GM19468 (cell line): ENCODE data around the gene PHKA2.
"Not testable (repeated sequence)": the region's sequence is repeated elsewhere in the genome, so short reads cannot be mapped to it uniquely, and the experiment has no call there.

Source experiments
- ATAC-seq: cut with Tn5 transposase; IDR thresholded peaks from one replicate; pipeline ENCODE4 v1.9.1; 2021; ENCODE audit warnings: mild to moderate bottlenecking, moderate library complexity, moderate number of reproducible peaks; ENCODE audit not compliant: unreplicated experiment; ENCODE audit errors: extremely low read depth

PHKA2 gene

DNA sequence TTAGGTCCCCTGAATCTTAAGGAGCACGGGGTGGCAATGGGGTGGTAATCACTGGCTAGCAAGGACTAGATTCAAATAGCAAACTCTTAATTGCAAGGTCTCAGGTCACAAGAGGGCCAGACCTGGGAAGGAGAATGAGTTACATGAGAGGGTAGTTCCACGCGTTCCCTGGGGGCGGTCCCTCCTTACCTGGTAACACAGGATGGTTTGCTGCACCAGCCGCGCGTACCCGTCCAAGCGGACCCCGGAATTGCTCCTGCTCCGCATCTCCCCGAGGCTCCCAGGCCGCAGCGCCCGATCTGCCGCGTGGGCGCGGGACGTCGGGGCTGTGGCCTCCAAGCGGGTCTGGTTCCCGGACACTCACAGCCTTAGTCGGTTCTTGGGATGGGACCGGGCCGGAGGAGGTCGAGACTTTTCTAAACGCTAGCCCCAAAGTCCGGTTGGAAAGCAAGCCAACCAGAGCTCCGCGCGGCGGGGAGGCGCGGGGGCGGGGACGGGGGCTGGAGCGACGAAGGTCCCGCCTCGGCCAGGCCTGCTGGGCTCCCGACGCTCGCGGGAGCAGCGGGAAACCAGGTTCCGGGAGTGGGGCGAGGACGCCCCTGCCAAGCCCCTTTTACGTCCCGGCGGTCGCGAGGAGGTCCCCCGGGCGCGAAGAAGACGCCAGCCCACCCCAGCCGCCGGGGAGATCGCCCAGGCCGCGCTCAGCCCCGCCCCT is at the start of gene PHKA2:
Gene PHKA2, minus strand, starts transcription at position 449 of the 715 bp plus-strand sequence. Its CDS starts 182 bp downstream, at position 267.
- peak; percentile 10 for ATAC-seq

DNA sequence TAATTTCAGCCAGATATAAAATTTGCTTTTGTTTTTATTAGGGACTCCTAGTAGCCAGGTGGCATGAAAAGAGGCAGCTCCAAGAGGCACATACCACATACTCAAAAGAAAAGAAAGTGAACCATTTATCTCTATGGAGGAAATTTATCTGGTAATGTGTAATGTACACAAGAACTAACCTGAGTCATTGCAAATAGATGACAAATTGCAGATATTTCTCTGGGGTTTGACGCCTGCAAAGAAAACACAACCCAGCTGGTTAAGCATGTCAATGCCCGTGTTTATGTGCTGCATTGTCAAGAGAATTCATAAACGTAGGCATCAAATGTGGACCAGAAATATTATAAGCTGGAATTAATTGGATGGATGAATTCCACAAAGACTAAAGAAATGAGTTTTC is 46.9 kb upstream of the PHKA2 start:
- ATAC-seq: no peak

DNA sequence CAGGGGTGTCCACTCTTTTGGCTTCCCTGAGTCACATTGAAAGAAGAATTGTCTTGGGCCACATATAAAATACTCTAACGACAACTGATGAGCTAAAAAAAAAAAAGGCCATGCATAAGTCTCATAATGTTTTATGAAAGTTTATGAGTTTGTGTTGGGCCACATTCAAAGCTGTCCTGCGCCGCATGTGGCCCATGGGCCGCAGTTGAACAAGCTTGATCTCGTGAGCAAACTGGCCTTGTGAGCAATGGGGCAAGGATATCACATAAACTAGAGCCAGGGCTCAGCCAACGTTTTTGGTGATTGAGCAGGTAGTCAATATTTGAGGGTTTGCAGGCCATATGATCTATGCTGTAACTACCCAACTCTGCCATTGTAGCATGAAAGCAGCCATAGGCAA is 44.6 kb upstream of the PHKA2 start:
- no peak for ATAC-seq

GRCh38 chrX:19024366-19024765 is 40.5 kb upstream of the PHKA2 start:
- no peak for ATAC-seq

DNA sequence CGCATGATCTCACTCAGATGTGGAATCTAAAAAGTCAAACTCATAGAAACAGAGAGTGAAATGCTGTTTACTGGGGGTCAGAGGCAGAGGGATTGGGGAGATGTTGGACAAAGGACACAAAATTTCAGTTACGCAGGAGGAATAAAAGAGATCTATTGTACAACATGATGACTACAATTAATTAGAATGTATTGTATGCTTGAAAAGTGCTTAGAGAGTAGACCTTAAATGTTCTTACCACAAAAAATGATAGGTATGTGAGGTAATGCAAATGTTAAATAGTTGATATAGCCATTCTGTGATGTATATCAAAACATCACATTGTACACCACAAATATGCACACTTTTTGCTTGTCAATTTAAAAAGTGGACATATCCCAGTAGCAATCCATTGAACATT is 36.1 kb upstream of the PHKA2 start:
- ATAC-seq: no peak

DNA sequence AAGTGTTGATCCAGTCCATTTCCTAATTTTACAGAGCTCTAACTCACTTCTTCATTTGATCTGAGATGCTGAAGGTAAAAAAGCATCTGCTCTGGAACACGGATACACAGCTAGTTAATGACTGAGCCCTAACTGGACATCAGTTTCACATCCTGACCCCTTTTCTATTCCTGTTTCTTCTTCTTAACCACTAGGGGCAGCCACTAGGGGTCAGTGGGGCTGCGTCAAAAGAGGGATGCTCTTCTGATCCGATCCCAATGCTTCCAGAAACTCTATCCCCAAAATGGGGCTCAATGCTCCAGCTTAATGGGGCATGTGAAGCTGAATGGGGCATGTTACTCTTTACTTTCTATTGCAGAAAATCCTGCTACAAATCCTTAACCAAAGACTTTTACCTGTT is 33.4 kb upstream of the PHKA2 start:
- ATAC-seq: no peak

GRCh38 chrX:19016614-19017013 is 32.7 kb upstream of the PHKA2 start:
- ATAC-seq: not testable (repeated sequence)

- no peak for ATAC-seq
Observed at GRCh38 chrX:19007868-19008267, 24.0 kb upstream of the PHKA2 start.

- no peak for ATAC-seq
Observed at GRCh38 chrX:19007011-19007410, 23.1 kb upstream of the PHKA2 start.

GRCh38 chrX:19005909-19006308 is 22.0 kb upstream of the PHKA2 start:
- no peak for ATAC-seq

DNA sequence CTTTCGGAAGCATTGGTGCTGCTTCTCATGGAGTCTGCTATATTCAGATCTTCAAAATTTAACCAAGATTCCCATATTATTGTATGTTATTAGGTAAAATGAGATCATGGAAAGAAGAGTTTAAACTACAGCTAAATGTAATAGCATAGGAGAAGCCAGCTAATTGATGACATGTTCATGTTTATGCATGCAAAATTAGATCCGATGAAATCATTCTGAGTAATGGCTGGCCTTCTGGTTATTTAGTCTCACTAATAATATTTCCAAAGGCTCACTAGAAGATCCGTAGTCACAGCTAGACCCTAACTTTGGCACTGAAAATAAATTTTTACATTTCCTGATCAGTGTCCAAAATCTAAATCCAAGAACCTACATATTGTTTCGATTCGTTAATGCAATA is 19.8 kb upstream of the PHKA2 start:
- ATAC-seq: no peak

- ATAC-seq: no peak
Observed at GRCh38 chrX:18998653-18999052, 14.7 kb upstream of the PHKA2 start.

- ATAC-seq: no peak
Observed at GRCh38 chrX:18997916-18998315, 14.0 kb upstream of the PHKA2 start.

DNA sequence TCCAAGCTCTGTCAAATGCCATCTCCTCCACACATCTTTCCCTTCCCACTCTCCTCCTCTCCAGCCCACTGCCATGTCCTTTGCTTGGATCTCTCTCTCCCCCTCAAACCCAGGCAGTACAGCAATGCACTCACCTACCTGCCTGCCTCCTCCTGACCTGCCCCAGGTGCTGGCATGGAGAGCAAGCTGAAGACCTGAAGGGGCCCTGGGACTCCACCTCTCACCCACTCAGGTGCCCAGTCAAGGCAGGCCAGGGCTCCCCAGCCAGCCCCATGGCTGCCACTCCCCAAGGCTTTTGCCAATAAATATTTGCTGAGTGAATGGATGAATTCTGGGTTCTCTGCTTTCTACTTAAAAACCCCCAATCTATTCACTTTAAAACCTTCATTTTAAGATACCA is 12.6 kb upstream of the PHKA2 start:
- ATAC-seq: no peak

DNA sequence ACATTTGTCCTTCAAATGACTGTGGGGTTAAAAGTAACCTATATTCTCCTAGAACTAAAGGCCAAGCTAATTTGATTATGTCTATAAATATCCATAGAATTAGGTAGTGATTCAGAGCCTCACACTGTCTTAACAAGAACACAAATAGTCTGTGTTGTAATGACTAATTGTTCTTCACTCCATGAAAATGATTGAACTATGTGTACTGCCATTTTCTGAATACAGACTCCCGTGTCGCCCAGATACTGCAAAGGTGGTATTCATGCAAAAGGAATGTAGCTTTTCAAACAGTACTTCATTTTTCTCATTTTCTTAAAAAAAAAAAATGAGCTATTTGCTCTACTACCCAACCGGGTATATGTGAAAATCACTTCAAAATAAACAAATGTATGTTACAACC is 11.3 kb upstream of the PHKA2 start:
- no peak for ATAC-seq

DNA sequence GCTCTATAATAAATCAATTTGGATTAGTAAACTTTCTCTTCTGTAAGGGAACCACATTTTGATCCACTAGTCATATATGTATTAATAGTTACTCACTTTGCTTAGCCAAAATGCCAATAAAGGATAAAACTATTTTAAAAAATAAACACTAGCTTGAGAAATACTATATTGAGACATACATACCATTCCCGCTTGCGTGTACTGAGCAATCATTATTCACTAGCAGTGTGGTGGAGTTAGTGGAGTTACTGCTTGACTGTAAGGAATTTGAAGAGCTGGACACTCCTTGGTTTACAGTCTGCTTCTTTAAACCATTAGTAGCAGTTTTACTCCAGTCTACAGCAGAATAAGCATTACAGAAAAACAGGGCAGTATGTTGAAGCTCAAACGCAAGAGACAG is 10.8 kb upstream of the PHKA2 start:
- ATAC-seq: no peak

GRCh38 chrX:18992829-18993228 is 8.9 kb upstream of the PHKA2 start:
- ATAC-seq: no peak

DNA sequence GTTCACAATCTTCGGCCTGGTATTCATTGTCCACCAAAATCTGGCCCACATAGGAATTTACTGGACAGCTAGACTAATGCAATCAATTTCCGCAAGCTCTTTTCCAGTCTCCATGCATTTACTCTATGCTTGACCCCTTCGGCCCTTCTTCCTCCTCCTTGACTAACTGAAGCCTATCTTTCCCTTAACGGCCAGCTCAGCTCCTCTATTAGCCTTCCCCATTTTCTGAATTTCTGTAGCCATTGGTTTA is 1.2 kb upstream of the PHKA2 start:
- no peak for ATAC-seq

- ATAC-seq: peak; percentile 87
Observed at GRCh38 chrX:18984381-18985185, 669 bp upstream of the PHKA2 start.

DNA sequence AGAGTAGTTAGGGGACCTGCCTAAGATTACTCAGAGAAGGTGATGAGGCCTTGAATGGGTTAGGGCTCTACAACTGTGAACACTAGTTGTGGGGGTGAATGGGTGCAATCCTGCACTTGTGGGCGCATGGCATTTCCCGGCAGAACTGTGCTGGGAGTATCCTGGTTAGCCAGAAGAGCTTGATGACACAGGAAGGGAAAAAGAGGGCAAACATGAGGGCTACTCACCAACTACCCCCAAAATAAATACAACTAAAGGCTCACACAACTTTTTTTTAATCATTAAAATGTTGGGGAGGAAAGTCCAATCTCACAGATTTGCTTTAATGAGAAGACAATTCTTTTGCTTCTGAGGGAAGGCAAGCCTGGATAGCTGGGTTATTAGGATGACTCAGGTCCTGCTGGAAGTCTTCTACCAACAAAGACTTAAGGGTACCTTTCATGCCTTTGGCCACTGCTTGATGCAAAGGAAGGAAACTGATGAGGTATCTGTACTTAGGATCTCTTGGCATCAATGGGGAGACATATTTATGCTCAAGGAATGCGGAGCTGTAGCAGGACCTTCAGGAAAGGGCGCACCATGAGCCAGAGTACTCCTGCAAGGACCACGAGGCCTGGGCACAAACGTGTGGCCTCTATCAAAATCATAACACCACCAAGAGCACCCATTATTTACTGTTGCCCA is 2.6 kb downstream of the PHKA2 start:
- ATAC-seq: no peak

- ATAC-seq: not testable (repeated sequence)
Observed at GRCh38 chrX:18980262-18980661, 3.7 kb downstream of the PHKA2 start.
